Immature natural killer cell (primary cell): ENCODE data around the gene CD96. TPM values are rescaled to one million over a fixed set of nuclear protein-coding genes. Genes with fewer than 3 reads are reported as not detected.
A peak's percentile ranks its signal among the peaks of the same experiment; 100 is the strongest.
"Not testable (repeated sequence)": the region's sequence is repeated elsewhere in the genome, so short reads cannot be mapped to it uniquely, and the experiment has no call there.

Experiments used
- DNase-seq, 3 donors: peaks; one replicate each; pipeline ENCODE4 v3.0.0; 2022; ENCODE audit warnings: mixed read lengths in 1 of 3
- H3K27ac Mint-ChIP-seq, 6 donors: one replicate each; pipeline ENCODE4 v1.8.0; 2020; ENCODE audit warnings: mixed read lengths in 6 of 6, mild to moderate bottlenecking in 5 of 6, inconsistent platforms in 4 of 6, moderate library complexity in 3 of 6
- H3K27me3 Mint-ChIP-seq, 3 donors: one replicate each; pipeline ENCODE4 v1.8.0; 2020 to 2021; ENCODE audit warnings: low read depth in 3 of 3, mild to moderate bottlenecking in 3 of 3, mixed read lengths in 3 of 3, moderate library complexity in 3 of 3, inconsistent platforms in 1 of 3
- H3K36me3 Mint-ChIP-seq, 3 donors: one replicate each; pipeline ENCODE4 v1.8.0; 2020; ENCODE audit warnings: mixed read lengths in 3 of 3, inconsistent platforms in 2 of 3, mild to moderate bottlenecking in 2 of 3
- H3K4me1 Mint-ChIP-seq, 2 donors: one replicate each; pipeline ENCODE4 v1.8.0; 2020; ENCODE audit warnings: inconsistent platforms in 2 of 2, mild to moderate bottlenecking in 2 of 2, mixed read lengths in 2 of 2, moderate library complexity in 1 of 2
- H3K4me3 Mint-ChIP-seq, 5 donors: one replicate each; pipeline ENCODE4 v1.8.0; 2020; ENCODE audit warnings: mild to moderate bottlenecking in 5 of 5, mixed read lengths in 5 of 5, inconsistent platforms in 3 of 5, moderate library complexity in 3 of 5
- H3K9me3 Mint-ChIP-seq, 6 donors: one replicate each; pipeline ENCODE4 v1.8.0; 2020; ENCODE audit warnings: mild to moderate bottlenecking in 6 of 6, mixed read lengths in 6 of 6, inconsistent platforms in 4 of 6, moderate library complexity in 3 of 6
- polyA plus RNA-seq, 3 donors: library from polyadenylated mRNA; unstranded; fragments of 300-500 nt; fragmentation: Illumina TruSeq; gene quantifications; one replicate each; pipeline ENCODE4 v1.2.3, GENCODE V29; 2021

The CD96 gene
- polyA plus RNA-seq, 3 donors from 2014 or later: 206 to 251 (median 217) TPM

GRCh38 chr3:111539351-111540331 lies 2.4 kb upstream of the CD96 start:
- H3K4me1 Mint-ChIP-seq: peaks cover 0 to 67% of the 10 kb centered on the region in 2 donors
- H3K4me3 Mint-ChIP-seq: peak overlapping the region; percentile 71 to 89 (median 79)
- peak overlapping the region in 4 of 6 donors; percentile 88 to 99 (median 94) for H3K27ac Mint-ChIP-seq
- H3K36me3 Mint-ChIP-seq: no peaks in the 10 kb centered on the region
- H3K9me3 Mint-ChIP-seq: no peaks in the 10 kb centered on the region
- peaks cover 4 to 13% (median 6%) of the 10 kb centered on the region in 3 donors for H3K27me3 Mint-ChIP-seq
- peak; percentile 58 to 63 (median 61) for DNase-seq

- Mint-ChIP-seq H3K27ac (peak overlapping the region in 3 of 6 donors; percentile 97 to 99 (median 98)), H3K4me1 (peaks cover 0 to 78% of the 10 kb centered on the region in 2 donors), H3K9me3 (no peaks in the 10 kb centered on the region), H3K4me3 (peak overlapping the region in 3 of 5 donors; percentile 43 to 92 (median 92)), H3K36me3 (peaks cover 9 to 10% (median 10%) of the 10 kb centered on the region in 3 donors), H3K27me3 (peaks cover 4 to 13% (median 6%) of the 10 kb centered on the region in 3 donors)
- no peak for DNase-seq
Observed at GRCh38 chr3:111541391-111541790, 606 bp upstream of the CD96 start.

GRCh38 chr3:111542611-111543300 lies 759 bp downstream of the CD96 start:
- no peaks in the 10 kb centered on the region for H3K9me3 Mint-ChIP-seq
- no peak for DNase-seq
- peak overlapping the region in 3 of 6 donors; percentile 97 to 99 (median 98) for H3K27ac Mint-ChIP-seq

GRCh38 chr3:111545349-111545748 lies 3.4 kb downstream of the CD96 start:
- Mint-ChIP-seq H3K4me1 (peaks cover 0 to 63% of the 10 kb centered on the region in 2 donors), H3K9me3 (no peaks in the 10 kb centered on the region), H3K4me3 (peak overlapping the region in 2 of 5 donors; percentile 92 to 95), H3K27ac (peak overlapping the region in 3 of 6 donors; percentile 98 to 99 (median 99)), H3K27me3 (peaks cover 4 to 15% (median 11%) of the 10 kb centered on the region in 3 donors), H3K36me3 (peaks cover 9 to 10% (median 10%) of the 10 kb centered on the region in 3 donors)
- DNase-seq: no peak

More at GRCh38 chr3:111542611-111543300, 759 bp downstream of the CD96 start:
- Mint-ChIP-seq H3K4me1 (peaks cover 0 to 84% of the 10 kb centered on the region in 2 donors), H3K36me3 (peaks cover 9 to 10% (median 10%) of the 10 kb centered on the region in 3 donors), H3K4me3 (peak overlapping the region in 2 of 5 donors; percentile 92), H3K27me3 (peaks cover 6 to 13% (median 9%) of the 10 kb centered on the region in 3 donors)

- Mint-ChIP-seq H3K9me3 (no peaks in the 10 kb centered on the region), H3K27me3 (peaks cover 4 to 11% (median 8%) of the 10 kb centered on the region in 3 donors), H3K4me3 (no peak overlapping the region), H3K4me1 (peaks cover 0 to 41% of the 10 kb centered on the region in 2 donors), H3K27ac (no peak overlapping the region), H3K36me3 (peaks cover 10 to 14% (median 13%) of the 10 kb centered on the region in 3 donors)
- DNase-seq: peak; percentile 30 to 53 (median 47)
Observed at GRCh38 chr3:111547631-111548030, 5.6 kb downstream of the CD96 start.

- Mint-ChIP-seq H3K4me1 (peaks cover 0 to 38% of the 10 kb centered on the region in 2 donors), H3K9me3 (no peaks in the 10 kb centered on the region), H3K4me3 (no peak overlapping the region), H3K27me3 (peaks cover 4 to 9% (median 8%) of the 10 kb centered on the region in 3 donors), H3K36me3 (peaks cover 10 to 14% (median 13%) of the 10 kb centered on the region in 3 donors), H3K27ac (no peak overlapping the region)
- peak in 2 of 3 donors; percentile 30 to 36 for DNase-seq
Observed at GRCh38 chr3:111548092-111548491, 6.1 kb downstream of the CD96 start.

- no peak overlapping the region for H3K4me3 Mint-ChIP-seq
- H3K27ac Mint-ChIP-seq: no peak overlapping the region
- H3K4me1 Mint-ChIP-seq: peaks cover 1 to 35% of the 10 kb centered on the region in 2 donors
- H3K9me3 Mint-ChIP-seq: no peaks in the 10 kb centered on the region
- DNase-seq: no peak
- peaks cover 2 to 8% (median 7%) of the 10 kb centered on the region in 3 donors for H3K27me3 Mint-ChIP-seq
- H3K36me3 Mint-ChIP-seq: peaks cover 10 to 14% (median 13%) of the 10 kb centered on the region in 3 donors
Observed at GRCh38 chr3:111548756-111549155, 6.8 kb downstream of the CD96 start.

- not testable (repeated sequence) for H3K27me3 Mint-ChIP-seq, H3K9me3 Mint-ChIP-seq, H3K4me3 Mint-ChIP-seq, DNase-seq, H3K36me3 Mint-ChIP-seq, H3K27ac Mint-ChIP-seq
- H3K4me1 Mint-ChIP-seq: peaks cover 34 to 51% of the 10 kb centered on the region in 2 donors
Observed at GRCh38 chr3:111561902-111562301, 19.9 kb downstream of the CD96 start.

- Mint-ChIP-seq H3K9me3 (no peaks in the 10 kb centered on the region), H3K36me3 (peaks cover 4 to 30% (median 10%) of the 10 kb centered on the region in 3 donors), H3K4me3 (peak overlapping the region; percentile 6 to 67 (median 44)), H3K27me3 (no peaks in the 10 kb centered on the region), H3K4me1 (peaks cover 53 to 87% of the 10 kb centered on the region in 2 donors), H3K27ac (peak overlapping the region; percentile 43 to 80 (median 71))
- peak in 2 of 3 donors; percentile 19 for DNase-seq
Observed at GRCh38 chr3:111566844-111567243, 24.8 kb downstream of the CD96 start.

- H3K4me1 Mint-ChIP-seq: peaks cover 47 to 83% of the 10 kb centered on the region in 2 donors
- no peaks in the 10 kb centered on the region for H3K9me3 Mint-ChIP-seq
- peaks cover 8 to 35% (median 11%) of the 10 kb centered on the region in 3 donors for H3K36me3 Mint-ChIP-seq
Observed at GRCh38 chr3:111568355-111568754, 26.4 kb downstream of the CD96 start.

GRCh38 chr3:111568911-111569310 lies 26.9 kb downstream of the CD96 start:
- peak overlapping the region in 1 of 6 donors; percentile 58 for H3K27ac Mint-ChIP-seq
- no peak for DNase-seq
- H3K9me3 Mint-ChIP-seq: no peaks in the 10 kb centered on the region
- no peak overlapping the region for H3K4me3 Mint-ChIP-seq
- peaks cover 48 to 82% of the 10 kb centered on the region in 2 donors for H3K4me1 Mint-ChIP-seq
- peaks cover 8 to 35% (median 11%) of the 10 kb centered on the region in 3 donors for H3K36me3 Mint-ChIP-seq
- no peaks in the 10 kb centered on the region for H3K27me3 Mint-ChIP-seq

More at GRCh38 chr3:111568355-111568754, 26.4 kb downstream of the CD96 start:
- no peak overlapping the region for H3K4me3 Mint-ChIP-seq
- H3K27me3 Mint-ChIP-seq: no peaks in the 10 kb centered on the region
- H3K27ac Mint-ChIP-seq: peak overlapping the region in 2 of 6 donors; percentile 42 to 50
- no peak for DNase-seq

GRCh38 chr3:111570404-111571030 lies 28.5 kb downstream of the CD96 start:
- no peak for DNase-seq
- H3K27me3 Mint-ChIP-seq: no peaks in the 10 kb centered on the region
- H3K36me3 Mint-ChIP-seq: peaks cover 8 to 35% (median 11%) of the 10 kb centered on the region in 3 donors
- no peaks in the 10 kb centered on the region for H3K9me3 Mint-ChIP-seq
- no peak overlapping the region for H3K4me3 Mint-ChIP-seq
- peak overlapping the region in 4 of 6 donors; percentile 22 to 69 (median 45) for H3K27ac Mint-ChIP-seq
- peaks cover 39 to 68% of the 10 kb centered on the region in 2 donors for H3K4me1 Mint-ChIP-seq

GRCh38 chr3:111571282-111571681 lies 29.3 kb downstream of the CD96 start:
- H3K27me3 Mint-ChIP-seq: no peaks in the 10 kb centered on the region
- no peak overlapping the region for H3K4me3 Mint-ChIP-seq
- peak overlapping the region in 5 of 6 donors; percentile 41 to 74 (median 69) for H3K27ac Mint-ChIP-seq
- H3K9me3 Mint-ChIP-seq: no peaks in the 10 kb centered on the region
- H3K36me3 Mint-ChIP-seq: peaks cover 8 to 35% (median 11%) of the 10 kb centered on the region in 3 donors
- H3K4me1 Mint-ChIP-seq: peaks cover 34 to 60% of the 10 kb centered on the region in 2 donors
- no peak for DNase-seq
